GM12874 (cell line): ENCODE results near the gene CARHSP1.

Source experiments
- TF ChIP-seq, protein P1 (sequence below): IDR thresholded peaks from 2 replicates; pipeline ENCODE4 v1.5.1; 2011; ENCODE audit warnings: low read depth, mild to moderate bottlenecking, control low read depth, low read length, moderate library complexity; ENCODE audit not compliant: insufficient read depth

Gene CARHSP1

DNA sequence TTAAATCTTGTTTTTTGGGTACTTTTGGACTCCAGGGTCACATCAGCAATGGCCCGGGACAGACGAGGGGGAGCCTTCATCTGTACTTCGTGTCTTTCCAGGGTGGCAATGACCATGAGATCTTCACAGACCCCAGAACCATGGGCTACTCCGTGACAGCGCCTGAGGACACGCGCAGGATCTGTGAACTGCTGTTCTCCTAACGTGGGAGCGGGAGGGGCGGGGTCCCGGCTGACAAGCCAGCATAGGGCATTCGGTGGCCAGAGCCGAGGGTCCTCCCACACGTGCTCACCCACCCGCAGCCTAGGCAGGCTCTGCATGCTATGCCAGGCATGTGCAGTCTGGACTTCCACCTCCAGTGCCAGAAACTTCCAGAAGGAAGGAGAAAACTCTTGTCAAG is 21.2 kb downstream of the CARHSP1 start:
- TF ChIP-seq, protein P1, sequence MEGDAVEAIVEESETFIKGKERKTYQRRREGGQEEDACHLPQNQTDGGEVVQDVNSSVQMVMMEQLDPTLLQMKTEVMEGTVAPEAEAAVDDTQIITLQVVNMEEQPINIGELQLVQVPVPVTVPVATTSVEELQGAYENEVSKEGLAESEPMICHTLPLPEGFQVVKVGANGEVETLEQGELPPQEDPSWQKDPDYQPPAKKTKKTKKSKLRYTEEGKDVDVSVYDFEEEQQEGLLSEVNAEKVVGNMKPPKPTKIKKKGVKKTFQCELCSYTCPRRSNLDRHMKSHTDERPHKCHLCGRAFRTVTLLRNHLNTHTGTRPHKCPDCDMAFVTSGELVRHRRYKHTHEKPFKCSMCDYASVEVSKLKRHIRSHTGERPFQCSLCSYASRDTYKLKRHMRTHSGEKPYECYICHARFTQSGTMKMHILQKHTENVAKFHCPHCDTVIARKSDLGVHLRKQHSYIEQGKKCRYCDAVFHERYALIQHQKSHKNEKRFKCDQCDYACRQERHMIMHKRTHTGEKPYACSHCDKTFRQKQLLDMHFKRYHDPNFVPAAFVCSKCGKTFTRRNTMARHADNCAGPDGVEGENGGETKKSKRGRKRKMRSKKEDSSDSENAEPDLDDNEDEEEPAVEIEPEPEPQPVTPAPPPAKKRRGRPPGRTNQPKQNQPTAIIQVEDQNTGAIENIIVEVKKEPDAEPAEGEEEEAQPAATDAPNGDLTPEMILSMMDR, result no peak

DNA sequence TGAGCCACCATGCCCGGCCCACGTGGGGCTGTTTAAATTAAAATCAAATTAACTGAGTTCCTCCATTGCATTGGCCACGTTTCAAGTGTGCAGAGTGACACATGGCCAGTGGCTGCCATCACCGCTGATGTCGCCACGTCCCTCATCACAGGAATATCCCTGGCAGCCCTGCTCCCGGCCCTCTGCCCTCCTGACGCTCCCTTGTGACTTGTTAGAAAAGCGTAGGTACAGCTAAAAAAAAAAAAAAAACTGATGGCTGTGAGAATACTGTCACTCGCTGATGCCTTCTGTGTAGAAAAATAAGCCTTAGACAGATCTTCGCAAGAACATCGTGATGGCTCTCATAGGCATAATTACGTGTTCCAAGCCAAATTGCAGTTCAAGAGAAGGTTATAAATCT is 21.7 kb downstream of the CARHSP1 start:
- TF ChIP-seq, protein P1, result no peak

DNA sequence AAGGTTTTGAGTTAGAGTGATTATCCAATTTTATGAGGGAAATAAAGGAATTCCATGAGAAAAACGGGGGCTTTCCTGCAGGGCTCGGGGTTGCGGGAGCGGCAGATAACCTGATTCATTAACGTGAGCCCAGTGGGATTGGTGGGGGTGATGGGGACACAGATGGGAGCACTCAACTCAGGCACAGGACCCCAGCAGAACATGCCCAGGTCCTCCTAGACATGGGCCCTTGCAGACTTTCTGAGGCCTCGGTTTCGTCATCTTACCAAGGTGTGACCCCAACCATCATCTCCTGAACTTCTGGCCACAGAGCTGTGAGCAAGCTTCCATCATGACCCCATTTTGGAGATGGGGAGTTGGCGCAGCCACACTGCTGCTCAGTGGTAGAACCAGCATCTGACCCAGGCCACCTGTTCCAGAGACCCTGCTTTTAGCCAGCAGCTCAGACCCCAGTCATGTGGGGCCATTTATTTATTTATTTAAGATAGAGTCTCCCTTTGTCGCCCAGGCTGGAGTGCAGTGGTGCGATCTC is 22.3 kb downstream of the CARHSP1 start:
- TF ChIP-seq, protein P1, result no peak

DNA sequence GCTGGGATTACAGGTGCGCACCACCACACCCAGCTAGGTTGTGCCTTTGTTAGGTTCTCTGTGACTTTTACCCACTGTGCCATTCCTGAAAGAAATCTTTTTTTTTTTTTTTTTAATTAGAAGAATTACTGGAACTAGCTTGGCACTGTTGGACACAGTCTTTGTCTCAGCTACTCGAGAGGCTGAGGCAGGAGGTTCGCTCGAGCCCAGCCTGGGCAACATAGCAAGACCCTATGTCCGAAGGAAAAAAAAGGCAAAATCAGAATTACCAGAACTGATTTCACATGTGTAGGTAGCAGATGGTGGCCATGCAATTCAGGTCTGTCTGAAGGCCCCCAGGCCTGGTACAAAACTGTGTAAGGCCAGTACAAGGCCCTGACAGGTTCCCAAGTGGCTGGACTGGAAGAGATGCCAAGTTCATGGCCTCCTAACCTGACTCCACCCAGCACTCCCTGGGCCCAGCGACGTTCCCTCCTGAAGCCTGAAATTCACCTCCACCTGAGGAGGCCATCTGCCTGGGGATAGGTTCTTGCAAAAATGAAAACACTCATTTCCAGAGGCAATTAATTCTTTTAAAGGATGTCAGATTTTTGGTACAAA is 23.0 kb downstream of the CARHSP1 start:
- TF ChIP-seq, protein P1, result no peak

DNA sequence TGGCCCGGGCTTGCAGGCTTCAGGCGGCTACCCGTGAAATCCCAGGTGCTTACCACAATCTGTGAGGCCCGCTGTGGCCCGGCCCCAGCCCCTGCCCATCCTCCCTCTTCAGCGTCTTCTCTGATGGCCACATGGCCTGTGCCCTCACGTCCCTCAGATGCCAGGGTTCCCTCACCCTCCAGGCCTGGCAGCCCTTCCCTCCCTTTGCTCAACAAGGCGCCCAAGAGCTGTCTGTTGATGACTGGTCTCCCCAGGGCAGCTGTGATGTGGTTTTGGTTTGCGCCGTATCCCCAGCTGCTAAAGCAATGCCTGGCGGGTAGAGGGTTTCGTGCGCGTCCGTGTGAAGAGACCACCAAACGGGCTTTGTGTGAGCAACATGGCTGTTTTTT is 36.1 kb downstream of the CARHSP1 start:
- TF ChIP-seq, protein P1, result no peak

DNA sequence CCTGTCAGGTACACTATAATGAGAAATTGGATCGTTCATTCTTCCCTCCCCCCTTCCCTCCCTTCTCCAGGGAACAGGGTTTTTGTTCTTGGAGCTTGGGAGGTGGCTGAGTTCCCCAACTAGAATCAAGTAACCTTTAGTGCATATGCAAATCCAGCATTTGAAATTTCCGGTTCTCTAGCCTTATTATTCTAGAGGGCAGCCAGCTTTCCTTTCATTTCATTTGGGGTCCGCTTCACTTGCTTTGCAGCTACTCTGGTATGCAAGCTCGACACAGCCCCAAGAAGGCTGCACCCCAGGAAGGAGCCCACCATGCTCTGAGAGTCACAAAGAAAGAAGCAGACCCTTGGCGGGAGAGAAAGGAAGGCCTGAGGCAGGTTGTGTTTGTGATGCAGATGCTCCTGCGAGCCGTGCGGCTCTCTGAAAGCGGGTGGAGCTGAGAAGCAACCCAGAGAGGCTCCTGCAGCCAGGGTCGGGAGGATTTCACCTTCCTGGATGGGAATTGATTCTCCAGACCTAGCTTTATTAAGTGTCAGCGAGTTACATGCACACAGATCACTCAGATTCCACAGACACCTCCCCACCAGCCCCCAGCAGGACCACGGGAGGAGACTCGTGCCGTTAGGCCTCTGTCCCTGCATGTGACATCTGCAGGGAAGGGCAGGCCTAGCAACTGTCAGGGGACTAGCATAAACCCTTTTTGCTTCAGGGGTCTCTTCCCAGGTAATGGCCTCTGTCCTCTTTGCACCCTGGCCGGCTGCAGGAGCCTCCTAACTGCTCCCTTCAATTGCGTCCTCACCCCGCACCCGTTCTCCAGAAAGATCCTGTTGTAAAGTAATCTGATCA is 36.7 kb downstream of the CARHSP1 start:
- TF ChIP-seq, protein P1, result no peak

DNA sequence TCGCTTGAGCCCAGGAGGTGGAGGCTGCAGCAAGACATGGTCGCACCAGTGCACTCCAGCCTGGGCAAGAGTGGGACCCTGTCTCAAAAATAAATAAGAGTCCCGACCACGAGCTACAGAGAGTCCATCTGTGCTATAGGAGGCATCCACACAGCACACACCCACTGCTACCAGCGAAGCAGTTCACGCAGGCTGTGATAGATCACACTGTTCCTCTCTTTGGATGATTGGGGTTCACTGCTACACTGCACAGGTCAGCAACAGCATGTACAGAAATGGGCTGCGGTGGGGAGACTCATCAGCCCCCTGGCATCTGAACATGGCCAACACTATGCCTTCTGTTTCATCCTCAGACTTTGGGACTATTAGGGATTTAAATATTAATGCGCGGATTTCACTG is 37.4 kb downstream of the CARHSP1 start:
- TF ChIP-seq, protein P1, result no peak
